Cardiac muscle cell (in vitro differentiated cells and primary cell): ENCODE results near the gene SUSD6. TPM values are rescaled to one million over a fixed set of nuclear protein-coding genes. Genes with fewer than 3 reads are reported as not detected.

Experiments used
- DNase-seq, 2 donors: peaks; one replicate each; pipeline versions ENCODE4 v3.0.0 to v3.0.0-alpha.2; 2010 to 2017; ENCODE audit warnings: low read depth in 1 of 2, low spot score in 1 of 2
- H3K27ac ChIP-seq: fragments of 200-600 bp; sonication (generic); 2 replicates; pipeline ENCODE4 v1.5.1; 2016
- H3K27me3 ChIP-seq: fragments of 200-600 bp; sonication (generic); 2 replicates; pipeline ENCODE4 v1.6.0; 2016; ENCODE audit warnings: control low read depth
- H3K36me3 ChIP-seq: fragments of 200-600 bp; sonication (generic); 2 replicates; pipeline ENCODE4 v1.5.1; 2016; ENCODE audit warnings: control low read depth
- H3K4me1 ChIP-seq: fragments of 200-600 bp; sonication (generic); 2 replicates; pipeline ENCODE4 v1.8.1; 2017; ENCODE audit warnings: low read depth, mild to moderate bottlenecking, mixed run types
- H3K4me3 ChIP-seq: fragments of 200-600 bp; sonication (generic); 2 replicates; pipeline ENCODE4 v1.5.1; 2016; ENCODE audit warnings: mild to moderate bottlenecking
- H3K9me3 ChIP-seq: fragments of 200-600 bp; sonication (generic); 2 replicates; pipeline ENCODE4 v1.5.1; 2017; ENCODE audit warnings: low read depth, mild to moderate bottlenecking, control low read depth
- polyA plus RNA-seq: library from polyadenylated mRNA; unstranded; fragments of >200 nt; fragmentation: Nextera tagmentation; extraction: Ambion mirVana; gene quantifications from 2 replicates; pipeline ENCODE4 v1.2.1, GENCODE V29; 2016
- total RNA-seq: library from RNA; depleted of rRNA; stranded (reverse); fragments of >200 nt; gene quantifications from 2 replicates; pipeline ENCODE4 v1.2.3, GENCODE V29; 2016
- TF ChIP-seq, protein P1 (sequence below): IDR thresholded peaks from 2 replicates; pipeline ENCODE4 v1.5.1; 2012; ENCODE audit warnings: low read depth, mild to moderate bottlenecking, low read length

Gene SUSD6
- total and polyA plus RNA-seq, 2 experiments from 2014 or later: 8.7 to 12.1 TPM

DNA sequence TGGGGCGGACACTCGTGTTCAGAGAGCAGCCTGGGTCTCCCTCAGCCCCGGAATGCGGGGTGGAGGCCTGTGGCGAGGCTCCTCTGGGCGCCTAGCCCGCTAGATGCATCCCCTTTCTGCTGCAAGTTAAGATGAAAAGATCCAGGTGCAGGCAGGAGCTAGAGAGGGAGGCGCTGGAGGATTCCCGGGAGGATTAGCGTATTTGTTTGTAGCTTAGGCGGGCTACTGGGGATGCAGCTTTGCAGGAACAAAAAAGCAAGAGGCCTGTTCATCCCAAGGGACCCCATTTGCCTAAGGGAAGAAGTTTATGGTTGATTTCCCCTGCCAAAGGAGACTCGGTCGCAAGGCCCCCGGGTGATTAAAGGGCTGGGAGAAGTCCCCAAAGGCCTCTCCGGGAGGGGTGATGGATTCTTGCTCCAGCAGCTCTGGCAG lies 37.5 kb upstream of the SUSD6 start:
- no peaks in the 10 kb centered on the region for H3K9me3 ChIP-seq
- H3K27me3 ChIP-seq: peaks cover 88% of the 10 kb centered on the region
- DNase-seq: peak; percentile 10 to 25
- no peak overlapping the region for H3K4me3 ChIP-seq
- H3K4me1 ChIP-seq: no peaks in the 10 kb centered on the region
- no peak overlapping the region for H3K27ac ChIP-seq
- TF ChIP-seq, protein P1, sequence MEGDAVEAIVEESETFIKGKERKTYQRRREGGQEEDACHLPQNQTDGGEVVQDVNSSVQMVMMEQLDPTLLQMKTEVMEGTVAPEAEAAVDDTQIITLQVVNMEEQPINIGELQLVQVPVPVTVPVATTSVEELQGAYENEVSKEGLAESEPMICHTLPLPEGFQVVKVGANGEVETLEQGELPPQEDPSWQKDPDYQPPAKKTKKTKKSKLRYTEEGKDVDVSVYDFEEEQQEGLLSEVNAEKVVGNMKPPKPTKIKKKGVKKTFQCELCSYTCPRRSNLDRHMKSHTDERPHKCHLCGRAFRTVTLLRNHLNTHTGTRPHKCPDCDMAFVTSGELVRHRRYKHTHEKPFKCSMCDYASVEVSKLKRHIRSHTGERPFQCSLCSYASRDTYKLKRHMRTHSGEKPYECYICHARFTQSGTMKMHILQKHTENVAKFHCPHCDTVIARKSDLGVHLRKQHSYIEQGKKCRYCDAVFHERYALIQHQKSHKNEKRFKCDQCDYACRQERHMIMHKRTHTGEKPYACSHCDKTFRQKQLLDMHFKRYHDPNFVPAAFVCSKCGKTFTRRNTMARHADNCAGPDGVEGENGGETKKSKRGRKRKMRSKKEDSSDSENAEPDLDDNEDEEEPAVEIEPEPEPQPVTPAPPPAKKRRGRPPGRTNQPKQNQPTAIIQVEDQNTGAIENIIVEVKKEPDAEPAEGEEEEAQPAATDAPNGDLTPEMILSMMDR: no peak
- no peaks in the 10 kb centered on the region for H3K36me3 ChIP-seq

DNA sequence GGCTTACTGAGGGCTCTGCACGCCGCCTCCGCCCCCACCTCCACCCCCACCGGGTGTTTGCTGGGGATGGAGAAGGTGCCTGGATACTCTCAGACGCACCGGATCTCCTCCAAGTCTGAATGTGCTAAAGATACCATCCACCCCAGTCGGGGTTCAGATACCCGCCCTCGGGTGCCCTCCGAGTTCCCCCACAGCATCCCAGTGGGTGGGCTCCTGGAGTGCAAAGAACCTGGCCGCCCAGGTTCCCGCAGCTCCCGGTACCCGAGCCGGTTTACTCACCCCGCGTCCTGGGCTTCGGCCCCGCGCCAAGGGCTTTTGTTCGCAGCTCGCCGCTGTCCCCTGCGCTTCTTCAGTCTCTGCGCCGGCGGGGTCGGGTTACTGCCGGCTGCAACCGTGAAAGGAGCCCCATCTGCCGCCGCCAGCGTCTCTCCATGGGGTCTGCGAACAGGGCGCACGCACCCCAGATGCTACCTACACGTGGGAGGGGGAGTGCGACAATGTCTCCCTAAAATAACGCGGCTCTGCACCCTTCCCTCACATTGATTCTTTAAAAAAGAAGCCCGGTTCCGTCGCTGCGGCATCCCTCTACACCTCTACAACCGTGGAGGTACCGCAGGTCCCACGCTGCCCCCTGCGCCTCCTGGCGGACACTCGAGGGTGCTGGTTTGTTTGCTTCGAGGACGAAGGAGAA lies 37.0 kb upstream of the SUSD6 start, which contains the start of gene CCDC177:
TSS of gene CCDC177 (minus strand) at position 609 of the 691 bp plus-strand sequence. CDS start 1,249 bp downstream, outside the sequence.
- Histone ChIP-seq H3K36me3 (no peaks in the 10 kb centered on the region), H3K27ac (no peak within 1 kb of the TSS), H3K27me3 (peaks cover 83% of the 10 kb centered on the region), H3K9me3 (no peaks in the 10 kb centered on the region), H3K4me3 (peak within 1 kb of the TSS; percentile 27), H3K4me1 (no peaks in the 10 kb centered on the region)
- TF ChIP-seq, protein P1: peak; percentile 99
- peak; percentile 67 to 78 for DNase-seq

DNA sequence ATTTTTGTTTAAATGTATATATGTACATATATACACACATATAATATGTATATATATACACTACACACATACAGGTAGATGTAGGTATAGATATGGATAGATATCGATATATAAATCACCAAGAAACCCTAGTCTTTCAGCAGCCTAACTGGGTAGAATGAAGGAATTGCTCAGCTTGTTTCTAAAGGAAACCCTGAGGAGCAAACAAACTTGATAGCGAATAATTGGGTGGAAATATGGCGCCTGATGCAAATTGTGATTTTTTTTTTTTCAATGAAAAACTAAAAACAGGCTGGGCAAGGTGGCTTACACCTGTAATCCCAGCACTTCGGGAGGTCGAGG lies 36.5 kb upstream of the SUSD6 start:
- Histone ChIP-seq H3K4me1 (no peaks in the 10 kb centered on the region), H3K36me3 (no peaks in the 10 kb centered on the region), H3K9me3 (no peaks in the 10 kb centered on the region), H3K27ac (no peak overlapping the region), H3K27me3 (peaks cover 78% of the 10 kb centered on the region), H3K4me3 (no peak overlapping the region)
- DNase-seq: no peak
- TF ChIP-seq, protein P1: no peak

DNA sequence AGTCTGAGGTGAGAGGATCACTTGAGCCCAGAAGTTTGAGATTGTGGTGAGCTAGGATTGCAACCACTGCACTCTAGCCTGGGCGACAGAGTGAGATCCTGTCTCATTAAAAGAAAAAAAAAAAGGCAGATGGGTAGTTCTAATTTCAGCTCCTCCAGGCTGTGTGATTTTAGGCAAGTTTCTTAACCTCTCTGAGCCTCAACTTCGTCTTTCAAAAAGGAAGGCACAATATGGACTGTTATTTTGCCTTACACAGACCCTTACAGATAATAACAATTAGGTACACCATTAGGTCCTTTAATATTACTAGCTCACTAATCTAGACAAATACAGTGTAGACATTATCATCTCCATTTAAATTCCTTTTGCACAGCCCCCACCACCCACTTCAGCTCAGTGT lies 31.9 kb upstream of the SUSD6 start:
- H3K27ac ChIP-seq: no peak overlapping the region
- TF ChIP-seq, protein P1: no peak
- DNase-seq: no peak

DNA sequence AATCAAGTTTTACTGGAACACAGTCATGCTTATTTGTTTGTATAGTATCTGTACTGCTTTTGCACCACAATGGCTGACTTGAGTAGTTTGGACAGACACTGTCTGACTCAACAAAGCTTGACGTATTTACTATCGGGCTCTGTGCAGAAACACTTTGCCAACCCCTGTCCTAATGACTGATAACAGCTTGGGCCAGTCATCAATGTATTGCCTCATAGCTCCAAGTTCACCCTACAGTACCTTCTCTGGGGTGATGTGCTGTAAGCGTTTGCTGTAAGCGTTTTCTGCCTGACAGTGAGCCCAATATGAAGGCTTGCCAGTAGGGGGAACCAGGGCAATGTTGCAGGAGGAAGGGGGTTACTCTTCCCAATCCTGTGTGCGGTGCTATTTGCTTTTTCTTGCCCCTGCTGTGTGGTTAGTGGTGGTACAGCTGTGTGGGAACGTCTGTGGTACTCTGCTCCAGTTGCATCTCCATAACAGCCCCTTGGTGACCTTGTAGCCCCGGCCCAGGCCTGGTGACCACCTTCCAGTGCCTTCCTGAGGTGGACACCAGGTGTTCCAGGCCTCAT lies 31.3 kb upstream of the SUSD6 start:
- no peaks in the 10 kb centered on the region for H3K36me3 ChIP-seq
- peak; percentile 63 to 99 for DNase-seq
- H3K27me3 ChIP-seq: peaks cover 27% of the 10 kb centered on the region
- no peaks in the 10 kb centered on the region for H3K9me3 ChIP-seq
- H3K4me3 ChIP-seq: no peak overlapping the region
- H3K27ac ChIP-seq: no peak overlapping the region
- TF ChIP-seq, protein P1: peak; percentile 94
- H3K4me1 ChIP-seq: no peaks in the 10 kb centered on the region

More for the DNA sequence above, 31.9 kb upstream of the SUSD6 start:
- Histone ChIP-seq H3K36me3 (no peaks in the 10 kb centered on the region), H3K9me3 (no peaks in the 10 kb centered on the region), H3K27me3 (peaks cover 32% of the 10 kb centered on the region), H3K4me3 (no peak overlapping the region), H3K4me1 (no peaks in the 10 kb centered on the region)
